ENCODE measurements around the gene IKZF3.
A peak's percentile ranks its signal among the peaks of the same experiment; 100 is the strongest.
"Not testable (repeated sequence)": the region's sequence is repeated elsewhere in the genome, so short reads cannot be mapped to it uniquely, and the experiment has no call there.

IKZF3 gene

DNA sequence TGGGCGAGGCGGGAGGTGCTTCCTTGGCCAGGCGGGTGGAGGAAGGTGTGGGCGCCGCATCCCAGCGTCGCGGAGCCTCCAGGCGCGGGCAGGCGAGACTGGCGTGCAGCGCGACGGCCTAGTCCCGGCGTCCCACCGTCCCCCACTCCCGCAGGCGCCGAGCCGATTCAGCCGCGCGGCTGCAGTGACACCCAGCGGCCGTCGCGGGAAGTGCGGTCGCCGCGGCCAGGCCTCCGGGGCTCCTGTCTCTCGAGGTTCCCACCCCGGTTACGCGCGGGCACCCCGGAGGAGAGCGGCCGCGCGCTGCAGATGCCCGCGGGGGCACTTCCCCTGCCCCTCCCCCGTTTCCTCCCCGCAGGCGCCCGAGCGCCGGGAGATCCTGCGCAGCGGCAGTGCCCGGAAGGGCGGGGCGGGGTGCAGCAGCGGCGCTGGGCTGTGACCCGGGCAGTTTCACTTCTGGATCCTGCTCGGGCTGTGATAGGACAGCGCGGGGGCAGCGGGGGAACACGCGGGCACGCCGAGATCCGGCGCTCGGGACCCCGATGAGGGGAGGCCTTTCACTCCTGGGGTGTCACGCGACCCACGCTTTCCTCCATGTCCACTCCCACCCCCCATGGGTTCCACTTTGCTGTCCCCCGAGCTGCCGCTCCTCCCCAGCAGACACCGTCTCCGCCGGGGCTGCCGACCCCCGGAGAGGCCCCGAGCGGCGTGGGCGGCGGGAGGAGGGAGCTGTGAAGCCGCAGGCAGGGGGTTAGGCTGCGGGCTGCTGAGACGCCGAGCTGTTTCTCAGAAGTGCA is 109.8 kb downstream of the IKZF3 start:
- H3K9ac ChIP-seq (ENCODE audit: low read depth, low read length), result peak overlapping the region; percentile 77
- peaks cover 46% of the 10 kb centered on the region for H3K4me1 ChIP-seq (ENCODE audit: insufficient read depth, low read length)
- no peaks in the 10 kb centered on the region for H3K9me3 ChIP-seq (ENCODE audit: control insufficient read depth, insufficient read depth, low read length)
- no peaks in the 10 kb centered on the region for H3K36me3 ChIP-seq (ENCODE audit: insufficient read depth, low read length)

- Histone ChIP-seq H3K9ac (ENCODE audit: low read depth, low read length) (peak overlapping the region; percentile 77), H3K4me1 (ENCODE audit: insufficient read depth, low read length) (peaks cover 46% of the 10 kb centered on the region), H3K9me3 (ENCODE audit: control insufficient read depth, insufficient read depth, low read length) (no peaks in the 10 kb centered on the region), H3K36me3 (ENCODE audit: insufficient read depth, low read length) (no peaks in the 10 kb centered on the region)
Measured at GRCh38 chr17:39753514-39754160, 110.5 kb downstream of the IKZF3 start.

DNA sequence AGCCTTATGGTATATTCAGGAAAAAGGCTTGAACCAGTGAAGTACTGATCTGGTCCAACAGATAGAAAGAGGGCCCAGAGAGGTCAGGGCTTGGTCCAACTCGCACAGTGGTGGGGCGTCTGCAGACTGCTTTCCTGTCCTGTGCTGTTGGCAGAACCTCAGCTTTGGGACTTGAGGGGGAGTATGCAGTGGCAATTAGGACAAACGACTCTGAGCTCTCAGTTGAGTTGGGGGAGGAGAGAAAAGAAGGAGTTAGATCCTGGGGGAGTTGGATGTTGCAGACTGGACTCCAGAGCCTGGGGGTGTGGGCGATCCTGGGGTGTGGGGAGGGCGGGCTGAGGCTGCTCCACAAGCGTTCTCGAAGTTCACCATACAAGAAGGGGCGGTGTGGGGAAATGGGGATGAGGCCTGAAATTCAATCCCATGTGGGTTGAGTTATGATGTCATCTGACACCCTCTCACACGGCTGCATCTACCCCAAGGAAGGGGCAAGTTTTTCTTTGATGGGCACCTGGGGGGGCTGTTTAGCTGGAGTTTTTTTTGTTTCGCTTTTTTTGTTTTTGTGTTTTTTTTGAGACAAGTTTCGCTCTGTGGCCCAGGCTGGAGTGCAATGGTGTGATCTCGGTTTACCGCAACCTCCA is 111.8 kb downstream of the IKZF3 start:
- Histone ChIP-seq H3K9ac (ENCODE audit: low read depth, low read length) (no peak overlapping the region), H3K9me3 (ENCODE audit: control insufficient read depth, insufficient read depth, low read length) (no peaks in the 10 kb centered on the region), H3K36me3 (ENCODE audit: insufficient read depth, low read length) (no peaks in the 10 kb centered on the region), H3K4me1 (ENCODE audit: insufficient read depth, low read length) (peaks cover 46% of the 10 kb centered on the region)

DNA sequence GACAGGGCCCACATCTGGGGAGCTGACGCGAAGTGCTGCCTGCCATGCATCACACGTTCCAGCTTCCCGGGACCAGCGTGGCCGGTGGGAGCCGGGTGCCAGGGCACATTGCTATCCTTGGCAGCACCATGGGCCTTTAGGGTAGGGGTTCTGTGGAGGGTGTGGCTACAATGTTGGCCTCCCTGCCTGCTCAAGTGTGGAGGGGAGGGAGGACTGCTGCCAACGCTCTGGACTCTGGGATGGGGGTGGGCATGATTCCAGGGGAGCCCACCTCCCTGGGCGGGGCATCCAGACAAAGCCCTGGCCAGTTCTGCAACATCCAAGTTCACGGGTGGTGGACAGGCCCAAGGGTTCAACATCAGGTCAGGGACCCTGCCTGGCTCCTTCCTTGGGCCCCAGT is 112.5 kb downstream of the IKZF3 start:
- Histone ChIP-seq H3K9ac (ENCODE audit: low read depth, low read length) (no peak overlapping the region), H3K36me3 (ENCODE audit: insufficient read depth, low read length) (no peaks in the 10 kb centered on the region), H3K4me1 (ENCODE audit: insufficient read depth, low read length) (peaks cover 46% of the 10 kb centered on the region), H3K9me3 (ENCODE audit: control insufficient read depth, insufficient read depth, low read length) (no peaks in the 10 kb centered on the region)

GRCh38 chr17:39751016-39751543 is 113.0 kb downstream of the IKZF3 start:
- Histone ChIP-seq H3K36me3 (ENCODE audit: insufficient read depth, low read length) (no peaks in the 10 kb centered on the region), H3K4me1 (ENCODE audit: insufficient read depth, low read length) (peaks cover 42% of the 10 kb centered on the region), H3K9me3 (ENCODE audit: control insufficient read depth, insufficient read depth, low read length) (no peaks in the 10 kb centered on the region), H3K9ac (ENCODE audit: low read depth, low read length) (no peak overlapping the region)

- Histone ChIP-seq H3K36me3 (ENCODE audit: insufficient read depth, low read length) (no peaks in the 10 kb centered on the region), H3K4me1 (ENCODE audit: insufficient read depth, low read length) (peaks cover 35% of the 10 kb centered on the region), H3K9me3 (ENCODE audit: control insufficient read depth, insufficient read depth, low read length) (no peaks in the 10 kb centered on the region), H3K9ac (ENCODE audit: low read depth, low read length) (no peak overlapping the region)
Measured at GRCh38 chr17:39750131-39751015, 113.7 kb downstream of the IKZF3 start.

DNA sequence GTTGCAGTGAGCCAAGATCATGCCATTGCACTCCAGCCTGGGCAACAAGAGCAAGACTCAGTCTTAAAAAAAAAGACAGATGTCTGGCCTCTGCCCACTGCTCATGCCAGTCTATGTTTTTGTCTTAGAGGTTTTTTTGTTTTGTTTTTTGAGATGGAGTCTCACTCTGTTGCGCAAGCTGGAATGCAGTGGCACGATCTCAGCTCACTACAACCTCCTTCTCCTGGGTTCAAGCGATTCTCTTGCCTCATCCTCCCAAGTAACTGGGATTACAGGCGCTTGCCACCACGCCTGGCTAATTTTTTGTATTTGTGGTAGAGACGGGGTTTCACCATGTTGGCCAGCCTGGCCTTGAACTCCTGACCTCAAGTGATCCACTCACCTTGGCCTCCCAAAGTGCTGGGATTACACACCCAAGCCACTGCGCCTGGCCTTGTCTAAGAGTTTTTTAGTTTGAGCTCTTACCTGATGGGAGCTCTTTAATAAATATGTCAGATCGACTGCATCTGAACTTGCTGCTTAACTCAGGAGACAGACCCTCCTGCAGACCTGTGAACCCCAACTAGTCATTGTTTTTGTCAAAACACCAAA is 115.6 kb downstream of the IKZF3 start:
- not testable (repeated sequence) for H3K9me3 ChIP-seq (ENCODE audit: control insufficient read depth, insufficient read depth, low read length); H3K36me3 ChIP-seq (ENCODE audit: insufficient read depth, low read length); H3K9ac ChIP-seq (ENCODE audit: low read depth, low read length)
- peaks cover 31% of the 10 kb centered on the region for H3K4me1 ChIP-seq (ENCODE audit: insufficient read depth, low read length)

GRCh38 chr17:39747745-39748144 is 116.4 kb downstream of the IKZF3 start:
- peaks cover 13% of the 10 kb centered on the region for H3K36me3 ChIP-seq (ENCODE audit: insufficient read depth, low read length)
- H3K9ac ChIP-seq (ENCODE audit: low read depth, low read length), result no peak overlapping the region
- no peaks in the 10 kb centered on the region for H3K9me3 ChIP-seq (ENCODE audit: control insufficient read depth, insufficient read depth, low read length)
- peaks cover 29% of the 10 kb centered on the region for H3K4me1 ChIP-seq (ENCODE audit: insufficient read depth, low read length)

DNA sequence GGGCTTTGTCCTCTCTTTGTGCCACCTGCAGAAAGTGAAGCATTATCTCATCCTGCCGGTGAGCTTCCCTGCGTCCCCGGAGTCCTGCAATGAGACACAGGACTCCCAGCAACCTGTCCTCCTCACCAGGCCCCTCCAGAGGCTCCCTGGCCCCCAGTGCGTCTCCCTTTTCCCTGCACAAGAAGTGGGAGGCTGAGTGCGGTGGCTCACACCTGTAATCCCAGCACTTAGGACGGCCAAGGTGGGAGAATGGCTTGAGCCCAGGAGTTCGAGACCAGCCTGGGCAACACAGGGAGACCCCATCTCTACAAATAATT is 118.0 kb downstream of the IKZF3 start:
- peaks cover 13% of the 10 kb centered on the region for H3K36me3 ChIP-seq (ENCODE audit: insufficient read depth, low read length)
- H3K9ac ChIP-seq (ENCODE audit: low read depth, low read length), result no peak overlapping the region
- H3K9me3 ChIP-seq (ENCODE audit: control insufficient read depth, insufficient read depth, low read length), result no peaks in the 10 kb centered on the region

GRCh38 chr17:39745335-39746144 is 118.6 kb downstream of the IKZF3 start:
- Histone ChIP-seq H3K4me1 (ENCODE audit: insufficient read depth, low read length) (peaks cover 25% of the 10 kb centered on the region), H3K36me3 (ENCODE audit: insufficient read depth, low read length) (peaks cover 13% of the 10 kb centered on the region), H3K9ac (ENCODE audit: low read depth, low read length) (no peak overlapping the region), H3K9me3 (ENCODE audit: control insufficient read depth, insufficient read depth, low read length) (no peaks in the 10 kb centered on the region)

More for the DNA sequence above, 118.0 kb downstream of the IKZF3 start:
- H3K4me1 ChIP-seq (ENCODE audit: insufficient read depth, low read length), result peaks cover 26% of the 10 kb centered on the region

GRCh38 chr17:39744836-39745215 is 119.3 kb downstream of the IKZF3 start:
- H3K9ac ChIP-seq (ENCODE audit: low read depth, low read length), result no peak overlapping the region
- no peaks in the 10 kb centered on the region for H3K9me3 ChIP-seq (ENCODE audit: control insufficient read depth, insufficient read depth, low read length)
- peaks cover 13% of the 10 kb centered on the region for H3K36me3 ChIP-seq (ENCODE audit: insufficient read depth, low read length)
- peaks cover 18% of the 10 kb centered on the region; the same call in 1 of the 2 replicates for H3K4me1 ChIP-seq (ENCODE audit: insufficient read depth, low read length)

- Histone ChIP-seq H3K36me3 (ENCODE audit: insufficient read depth, low read length) (peaks cover 13% of the 10 kb centered on the region), H3K9me3 (ENCODE audit: control insufficient read depth, insufficient read depth, low read length) (no peaks in the 10 kb centered on the region), H3K9ac (ENCODE audit: low read depth, low read length) (no peak overlapping the region), H3K4me1 (ENCODE audit: insufficient read depth, low read length) (peaks cover 15% of the 10 kb centered on the region; the same call in 1 of the 2 replicates)
Measured at GRCh38 chr17:39744075-39744835, 119.9 kb downstream of the IKZF3 start.
